Keratinocyte (primary cell): ENCODE measurements around the gene FAXC. TPM values are rescaled to one million over a fixed set of nuclear protein-coding genes. Genes with fewer than 3 reads are reported as not detected.
A peak's percentile ranks its signal among the peaks of the same experiment; 100 is the strongest.

Source experiments
- DNase-seq: peaks from one replicate; pipeline ENCODE4 v3.0.0-alpha.2; 2011; ENCODE audit warnings: low read depth, missing footprints, low spot score
- FAIRE-seq: peaks from 2 replicates; lab custom pipeline; 2011; peaks lifted over from hg19 to GRCh38; lab: Jason Lieb, UNC
- H2AFZ ChIP-seq: 2 replicates; pipeline ENCODE4 v1.6.0; 2012; ENCODE audit warnings: low read length, control low read depth, inconsistent platforms; ENCODE audit not compliant: control insufficient read depth
- H3K27ac ChIP-seq: 2 replicates; pipeline ENCODE4 v1.5.1; 2011; ENCODE audit warnings: low read length; ENCODE audit not compliant: control insufficient read depth, insufficient read depth
- H3K27me3 ChIP-seq: 3 replicates; pipeline ENCODE4 v1.6.0; 2011; ENCODE audit warnings: low read length; ENCODE audit not compliant: control insufficient read depth, insufficient read depth; ENCODE audit errors: extremely low read depth
- H3K36me3 ChIP-seq, 2 experiments: 2 replicates in 1 of 2; 3 replicates in 1 of 2; pipeline ENCODE4 v1.5.1; 2011; ENCODE audit warnings: low read length in 2 of 2, mild to moderate bottlenecking in 1 of 2; ENCODE audit not compliant: control insufficient read depth in 2 of 2, insufficient read depth in 2 of 2; ENCODE audit errors: extremely low read depth in 1 of 2
- H3K4me1 ChIP-seq: 3 replicates; pipeline ENCODE4 v1.5.1; 2011; ENCODE audit warnings: low read length; ENCODE audit not compliant: control insufficient read depth, insufficient read depth; ENCODE audit errors: extremely low read depth
- H3K4me2 ChIP-seq: 3 replicates; pipeline ENCODE4 v1.6.0; 2011; ENCODE audit warnings: low read depth, low read length; ENCODE audit not compliant: control insufficient read depth, insufficient read depth; ENCODE audit errors: extremely low read depth
- H3K4me3 ChIP-seq, 3 experiments: fragments of 200-600 bp in 1 of 3; sonication (generic) in 1 of 3; 2 replicates in 2 of 3; 3 replicates in 1 of 3; pipeline ENCODE4 v1.5.1; 2011 to 2016; ENCODE audit warnings: low read length in 3 of 3, mild to moderate bottlenecking in 3 of 3, control low read depth in 2 of 3, inconsistent platforms in 1 of 3, low read depth in 1 of 3, mixed read lengths in 1 of 3, mixed run types in 1 of 3, moderate library complexity in 1 of 3; ENCODE audit not compliant: control insufficient read depth in 2 of 3, insufficient read depth in 2 of 3; ENCODE audit errors: extremely low read depth in 1 of 3
- H3K79me2 ChIP-seq: 2 replicates; pipeline ENCODE4 v1.6.0; 2012; ENCODE audit warnings: low read length; ENCODE audit not compliant: control insufficient read depth, insufficient read depth
- H3K9ac ChIP-seq: 3 replicates; pipeline ENCODE4 v1.6.0; 2011; ENCODE audit warnings: low read length; ENCODE audit not compliant: control insufficient read depth, insufficient read depth; ENCODE audit errors: extremely low read depth
- H3K9me1 ChIP-seq: 3 replicates; pipeline ENCODE4 v1.6.0; 2011; ENCODE audit warnings: low read length; ENCODE audit not compliant: control insufficient read depth, insufficient read depth; ENCODE audit errors: extremely low read depth
- H3K9me3 ChIP-seq: 2 replicates; pipeline ENCODE4 v1.5.1; 2012; ENCODE audit warnings: low read depth, low read length; ENCODE audit not compliant: control insufficient read depth
- H4K20me1 ChIP-seq: 3 replicates; pipeline ENCODE4 v1.6.0; 2011; ENCODE audit warnings: low read length; ENCODE audit not compliant: control insufficient read depth, insufficient read depth; ENCODE audit errors: extremely low read depth
- CTCF ChIP-seq, 3 experiments: IDR thresholded peaks in 1 of 3; conservative IDR thresholded peaks in 1 of 3; optimal IDR thresholded peaks in 1 of 3; 2 replicates in 2 of 3; 3 replicates in 1 of 3; pipeline versions ENCODE3 to v1.5.1; 2011; ENCODE audit warnings: low read length in 3 of 3, mild to moderate bottlenecking in 3 of 3, moderate library complexity in 2 of 3, control low read depth in 1 of 3, inconsistent platforms in 1 of 3; ENCODE audit not compliant: insufficient read depth in 2 of 3; ENCODE audit errors: extremely low read depth in 1 of 3
- EZH2 ChIP-seq: IDR thresholded peaks from one replicate; pipeline ENCODE4 v1.6.1; 2012; ENCODE audit warnings: inconsistent platforms, mild to moderate bottlenecking, low read length, moderate library complexity
- dilution Hi-C: fragments of 300-500 bp; cut with MboI; formaldehyde crosslinking; loops from one replicate; pipeline ENCODE4 v1.7.0; 2020; ENCODE audit warnings: low sequenced_read_pairs; ENCODE audit not compliant: extremely low pct_ligation_motif_present
- polyA plus RNA-seq, 5 experiments: library from polyadenylated mRNA; depleted of rRNA in 3 of 5; stranded (reverse) in 3 of 5; stranded (forward) in 1 of 5; unstranded in 1 of 5; fragments of >200 nt; gene quantifications; 1 replicate in 1 of 5; 2 replicates in 3 of 5; 3 replicates in 1 of 5; pipeline versions ENCODE4 v1.2.1 to v1.2.3, GENCODE V29; 2011 to 2012; ENCODE audit warnings: missing spikeins in 2 of 5, low read depth in 1 of 5, low replicate concordance in 1 of 5

FAXC gene
- polyA plus RNA-seq, 1 donor (not counting 4 experiments of a cell fraction or from before 2014, with no cell fraction given) = 8.3 TPM

DNA sequence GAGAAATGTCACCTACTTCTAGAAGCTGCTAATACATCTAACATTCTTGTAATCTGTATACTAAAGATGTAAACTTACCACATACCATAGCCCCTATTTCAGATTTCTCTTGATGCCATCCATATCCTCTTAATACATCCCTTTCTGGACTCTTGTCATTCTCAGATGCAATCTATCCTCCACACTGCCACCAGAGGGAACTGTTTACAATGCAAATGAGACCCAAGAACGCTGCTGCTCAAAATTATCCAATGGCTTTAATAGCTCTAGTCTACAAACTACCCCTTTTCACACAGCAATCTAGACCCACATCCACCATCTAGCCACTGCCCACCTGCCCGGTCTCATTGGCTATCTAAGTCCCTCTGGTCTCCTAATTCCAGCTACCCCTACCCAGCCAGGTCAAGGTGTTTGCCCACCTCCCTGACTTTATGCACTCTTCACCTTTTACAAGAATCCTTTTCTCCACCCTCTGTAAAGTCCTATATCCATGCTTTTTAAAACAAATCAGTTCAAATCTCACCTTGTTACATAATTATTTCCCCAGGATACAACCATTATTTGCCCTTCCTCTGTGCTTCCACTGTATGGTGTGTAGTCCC, 14.8 kb downstream of the FAXC start:
- H4K20me1 ChIP-seq = no peaks in the 10 kb centered on the region
- no peaks in the 10 kb centered on the region for H3K9me1 ChIP-seq
- peak overlapping the region; percentile 58 for H2AFZ ChIP-seq
- no peak overlapping the region for H3K4me3 ChIP-seq
- DNase-seq (peak; percentile 44), FAIRE-seq (peak; percentile 5)
- no peaks in the 10 kb centered on the region for H3K9me3 ChIP-seq
- H3K79me2 ChIP-seq = no peaks in the 10 kb centered on the region
- peaks cover 11% of the 10 kb centered on the region for H3K4me1 ChIP-seq
- no peak overlapping the region for H3K4me2 ChIP-seq
- dilution Hi-C loops = no loop called here
- no peaks in the 10 kb centered on the region for H3K27me3 ChIP-seq
- TF ChIP-seq CTCF (optimal IDR thresholded peaks at IDR 0.05 in 1 of 3, IDR thresholded peaks at IDR 0.05 in 1 of 3, conservative IDR thresholded peaks at IDR 0.05 in 1 of 3; ENCODE audit: extremely low read depth in 1 of 3, insufficient read depth in 2 of 3, low read length in 3 of 3) = peak; percentile 61 to 77 (median 62)
- TF ChIP-seq EZH2 = no peak
- H3K36me3 ChIP-seq = no peaks in the 10 kb centered on the region
- no peak overlapping the region for H3K9ac ChIP-seq
- H3K27ac ChIP-seq = no peak overlapping the region

- H3K9me1 ChIP-seq = no peaks in the 10 kb centered on the region
- dilution Hi-C loops = no loop called here
Measured at GRCh38 chr6:99333068-99333467, 16.4 kb downstream of the FAXC start.

More at GRCh38 chr6:99333068-99333467, 16.4 kb downstream of the FAXC start:
- Histone ChIP-seq H3K27me3 (no peaks in the 10 kb centered on the region), H3K9me3 (no peaks in the 10 kb centered on the region), H3K9ac (no peak overlapping the region), H3K36me3 (no peaks in the 10 kb centered on the region), H3K4me1 (peaks cover 2% of the 10 kb centered on the region), H3K4me2 (no peak overlapping the region), H4K20me1 (no peaks in the 10 kb centered on the region), H3K79me2 (no peaks in the 10 kb centered on the region), H2AFZ (no peak overlapping the region), H3K27ac (no peak overlapping the region), H3K4me3 (no peak overlapping the region)
- FAIRE-seq (no peak), DNase-seq (no peak)
- TF ChIP-seq EZH2 (no peak), CTCF (optimal IDR thresholded peaks at IDR 0.05 in 1 of 3, IDR thresholded peaks at IDR 0.05 in 1 of 3, conservative IDR thresholded peaks at IDR 0.05 in 1 of 3; ENCODE audit: extremely low read depth in 1 of 3, insufficient read depth in 2 of 3, low read length in 3 of 3) (no peak)
